Measurements from ENCODE around the gene ZNF543. TPM values are rescaled to one million over a fixed set of nuclear protein-coding genes. Genes with fewer than 3 reads are reported as not detected.

The ZNF543 gene
- total and polyA plus RNA-seq, 9 of the 15 experiments (the other 6 are each of a cell fraction or from before 2014, with no cell fraction given), result 0.14 to 5.5 (median 2.4) TPM

DNA sequence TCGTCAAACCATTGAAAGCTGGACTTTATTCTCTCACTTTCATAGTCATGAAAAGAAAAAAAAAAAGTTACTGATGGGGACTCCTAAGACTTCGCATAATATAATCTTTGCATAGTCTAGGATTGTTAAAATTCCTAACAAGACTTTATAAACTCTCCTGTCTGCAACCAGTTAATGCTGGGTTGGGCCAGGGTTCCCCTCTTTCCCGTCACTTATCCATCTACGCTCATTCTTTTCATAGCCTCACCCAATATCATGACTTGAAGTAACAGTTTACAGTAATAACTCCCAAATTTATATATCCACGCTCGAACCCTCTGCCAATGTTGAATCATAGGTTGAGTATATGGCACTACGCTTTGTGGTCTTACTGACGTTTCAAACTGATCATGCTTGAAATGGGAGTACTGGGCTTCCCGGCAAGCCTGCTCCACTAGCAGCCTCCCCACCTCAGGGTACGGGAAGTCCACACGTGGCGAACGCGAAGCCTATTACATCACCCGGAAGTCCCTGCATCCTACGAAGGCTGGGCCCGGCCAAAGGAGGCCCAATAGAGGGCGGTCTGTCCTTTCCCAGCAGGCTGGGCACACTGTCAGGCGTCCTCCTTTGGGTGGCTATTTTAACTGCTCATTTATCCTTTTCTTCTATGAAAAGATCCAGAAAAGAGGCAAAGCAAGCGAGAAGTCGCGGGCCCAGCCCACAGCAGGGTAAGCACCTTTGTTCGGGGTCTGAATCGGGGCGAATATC lies 40.7 kb upstream of the ZNF543 start (continued):
- TF ChIP-seq, protein P1, sequence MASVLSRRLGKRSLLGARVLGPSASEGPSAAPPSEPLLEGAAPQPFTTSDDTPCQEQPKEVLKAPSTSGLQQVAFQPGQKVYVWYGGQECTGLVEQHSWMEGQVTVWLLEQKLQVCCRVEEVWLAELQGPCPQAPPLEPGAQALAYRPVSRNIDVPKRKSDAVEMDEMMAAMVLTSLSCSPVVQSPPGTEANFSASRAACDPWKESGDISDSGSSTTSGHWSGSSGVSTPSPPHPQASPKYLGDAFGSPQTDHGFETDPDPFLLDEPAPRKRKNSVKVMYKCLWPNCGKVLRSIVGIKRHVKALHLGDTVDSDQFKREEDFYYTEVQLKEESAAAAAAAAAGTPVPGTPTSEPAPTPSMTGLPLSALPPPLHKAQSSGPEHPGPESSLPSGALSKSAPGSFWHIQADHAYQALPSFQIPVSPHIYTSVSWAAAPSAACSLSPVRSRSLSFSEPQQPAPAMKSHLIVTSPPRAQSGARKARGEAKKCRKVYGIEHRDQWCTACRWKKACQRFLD (CRISPR knock-in tag; IDR thresholded peaks at IDR 0.05), result peak; percentile 87
- TF ChIP-seq, protein P2, sequence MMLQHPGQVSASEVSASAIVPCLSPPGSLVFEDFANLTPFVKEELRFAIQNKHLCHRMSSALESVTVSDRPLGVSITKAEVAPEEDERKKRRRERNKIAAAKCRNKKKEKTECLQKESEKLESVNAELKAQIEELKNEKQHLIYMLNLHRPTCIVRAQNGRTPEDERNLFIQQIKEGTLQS (IDR thresholded peaks at IDR 0.05), result peak; percentile 70
- TF ChIP-seq, protein P2 (CRISPR knock-in tag; conservative IDR thresholded peaks at IDR 0.05), result peak; percentile 96
- TF ChIP-seq, protein P3, sequence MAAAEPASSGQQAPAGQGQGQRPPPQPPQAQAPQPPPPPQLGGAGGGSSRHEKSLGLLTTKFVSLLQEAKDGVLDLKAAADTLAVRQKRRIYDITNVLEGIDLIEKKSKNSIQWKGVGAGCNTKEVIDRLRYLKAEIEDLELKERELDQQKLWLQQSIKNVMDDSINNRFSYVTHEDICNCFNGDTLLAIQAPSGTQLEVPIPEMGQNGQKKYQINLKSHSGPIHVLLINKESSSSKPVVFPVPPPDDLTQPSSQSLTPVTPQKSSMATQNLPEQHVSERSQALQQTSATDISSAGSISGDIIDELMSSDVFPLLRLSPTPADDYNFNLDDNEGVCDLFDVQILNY (CRISPR knock-in tag; IDR thresholded peaks at IDR 0.05), result no peak
- TF ChIP-seq CSDE1 (IDR thresholded peaks at IDR 0.05), result no peak
- peak; percentile 93 for TF ChIP-seq CEBPB (tag; IDR thresholded peaks at IDR 0.05)
- TF ChIP-seq SOX6 (IDR thresholded peaks at IDR 0.05), result peak; percentile 47
- TF ChIP-seq ZNF274 (IDR thresholded peaks at IDR 0.05; ENCODE audit: borderline replicate concordance, low read depth, low read length), result no peak
- no peak for TF ChIP-seq HEY1 (CRISPR knock-in tag; IDR thresholded peaks at IDR 0.05; ENCODE audit: borderline replicate concordance)
- TF ChIP-seq, protein P4, sequence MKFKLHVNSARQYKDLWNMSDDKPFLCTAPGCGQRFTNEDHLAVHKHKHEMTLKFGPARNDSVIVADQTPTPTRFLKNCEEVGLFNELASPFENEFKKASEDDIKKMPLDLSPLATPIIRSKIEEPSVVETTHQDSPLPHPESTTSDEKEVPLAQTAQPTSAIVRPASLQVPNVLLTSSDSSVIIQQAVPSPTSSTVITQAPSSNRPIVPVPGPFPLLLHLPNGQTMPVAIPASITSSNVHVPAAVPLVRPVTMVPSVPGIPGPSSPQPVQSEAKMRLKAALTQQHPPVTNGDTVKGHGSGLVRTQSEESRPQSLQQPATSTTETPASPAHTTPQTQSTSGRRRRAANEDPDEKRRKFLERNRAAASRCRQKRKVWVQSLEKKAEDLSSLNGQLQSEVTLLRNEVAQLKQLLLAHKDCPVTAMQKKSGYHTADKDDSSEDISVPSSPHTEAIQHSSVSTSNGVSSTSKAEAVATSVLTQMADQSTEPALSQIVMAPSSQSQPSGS (CRISPR knock-in tag; IDR thresholded peaks at IDR 0.05), result peak; percentile 90
- TF ChIP-seq CBFB (CRISPR knock-in tag; IDR thresholded peaks at IDR 0.05), result peak; percentile 26; the same call in 1 of the 2 replicates
- TF ChIP-seq, protein P5, sequence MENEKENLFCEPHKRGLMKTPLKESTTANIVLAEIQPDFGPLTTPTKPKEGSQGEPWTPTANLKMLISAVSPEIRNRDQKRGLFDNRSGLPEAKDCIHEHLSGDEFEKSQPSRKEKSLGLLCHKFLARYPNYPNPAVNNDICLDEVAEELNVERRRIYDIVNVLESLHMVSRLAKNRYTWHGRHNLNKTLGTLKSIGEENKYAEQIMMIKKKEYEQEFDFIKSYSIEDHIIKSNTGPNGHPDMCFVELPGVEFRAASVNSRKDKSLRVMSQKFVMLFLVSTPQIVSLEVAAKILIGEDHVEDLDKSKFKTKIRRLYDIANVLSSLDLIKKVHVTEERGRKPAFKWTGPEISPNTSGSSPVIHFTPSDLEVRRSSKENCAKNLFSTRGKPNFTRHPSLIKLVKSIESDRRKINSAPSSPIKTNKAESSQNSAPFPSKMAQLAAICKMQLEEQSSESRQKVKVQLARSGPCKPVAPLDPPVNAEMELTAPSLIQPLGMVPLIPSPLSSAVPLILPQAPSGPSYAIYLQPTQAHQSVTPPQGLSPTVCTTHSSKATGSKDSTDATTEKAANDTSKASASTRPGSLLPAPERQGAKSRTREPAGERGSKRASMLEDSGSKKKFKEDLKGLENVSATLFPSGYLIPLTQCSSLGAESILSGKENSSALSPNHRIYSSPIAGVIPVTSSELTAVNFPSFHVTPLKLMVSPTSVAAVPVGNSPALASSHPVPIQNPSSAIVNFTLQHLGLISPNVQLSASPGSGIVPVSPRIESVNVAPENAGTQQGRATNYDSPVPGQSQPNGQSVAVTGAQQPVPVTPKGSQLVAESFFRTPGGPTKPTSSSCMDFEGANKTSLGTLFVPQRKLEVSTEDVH (IDR thresholded peaks at IDR 0.05; ENCODE audit: low read depth, partially characterized antibody), result no peak
- TF ChIP-seq JUN (IDR thresholded peaks at IDR 0.05; ENCODE audit: borderline replicate concordance, low read depth, low read length), result peak; percentile 88
- no peak for TF ChIP-seq JUN (CRISPR knock-in tag; IDR thresholded peaks at IDR 0.05; ENCODE audit: borderline replicate concordance)
- peak in 1 of 2 experiments; percentile 21; a peak in 1 of 4 replicates for TF ChIP-seq FOXK2 (conservative IDR thresholded peaks at IDR 0.05 in 1 of 2, IDR thresholded peaks at IDR 0.05 in 1 of 2; ENCODE audit: low read depth in 2 of 2)
- no peak for TF ChIP-seq SNRNP70 (optimal IDR thresholded peaks at IDR 0.05; ENCODE audit: low read depth, low read length)
- TF ChIP-seq ZNF316 (IDR thresholded peaks at IDR 0.05), result no peak
- no peak for TF ChIP-seq GABPB1 (CRISPR knock-in tag; IDR thresholded peaks at IDR 0.05)
- TF ChIP-seq ZFPM2 (CRISPR knock-in tag; IDR thresholded peaks at IDR 0.05), result no peak
- TF ChIP-seq RHOXF2B (CRISPR knock-in tag; conservative IDR thresholded peaks at IDR 0.05), result 0 out of 2 replicates have a peak, but pooled peaks have one; percentile 34
